ENCODE measurements around the gene NELL2. TPM values are rescaled to one million over a fixed set of nuclear protein-coding genes. Genes with fewer than 3 reads are reported as not detected.

NELL2 gene
- total RNA-seq, 1 donor from 2014 or later, result 1.7 TPM

DNA sequence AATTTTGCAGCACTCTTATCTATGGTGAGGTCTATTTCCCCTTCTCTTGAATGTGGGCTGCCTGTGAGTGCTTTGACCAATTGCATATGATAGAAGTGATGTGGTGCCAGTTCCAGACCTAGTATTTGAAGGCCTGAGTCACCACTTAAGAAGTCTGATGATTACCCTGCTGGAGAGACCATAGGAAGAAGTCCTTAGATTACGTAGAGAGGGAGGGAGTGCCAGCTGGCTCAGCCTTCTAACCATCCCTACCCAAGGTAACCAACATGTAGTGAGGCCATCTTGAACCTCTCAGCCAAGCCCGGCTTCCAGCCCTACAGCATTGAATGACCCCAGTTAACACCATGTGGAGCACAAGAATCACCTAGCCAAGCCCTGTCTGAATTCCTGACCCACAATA is 166.9 kb downstream of the NELL2 start:
- Mint-ChIP-seq H3K27ac (ENCODE audit: unreplicated experiment) (no peak overlapping the region), H3K36me3 (ENCODE audit: low read depth, unreplicated experiment) (no peaks in the 10 kb centered on the region), H3K9me3 (ENCODE audit: unreplicated experiment) (no peaks in the 10 kb centered on the region), H3K4me3 (ENCODE audit: unreplicated experiment) (no peak overlapping the region), H3K4me1 (ENCODE audit: unreplicated experiment) (no peaks in the 10 kb centered on the region), H3K27me3 (ENCODE audit: unreplicated experiment) (no peaks in the 10 kb centered on the region)
- DNase-seq (ENCODE audit: low spot score), result no peak
- TF ChIP-seq, protein P1, sequence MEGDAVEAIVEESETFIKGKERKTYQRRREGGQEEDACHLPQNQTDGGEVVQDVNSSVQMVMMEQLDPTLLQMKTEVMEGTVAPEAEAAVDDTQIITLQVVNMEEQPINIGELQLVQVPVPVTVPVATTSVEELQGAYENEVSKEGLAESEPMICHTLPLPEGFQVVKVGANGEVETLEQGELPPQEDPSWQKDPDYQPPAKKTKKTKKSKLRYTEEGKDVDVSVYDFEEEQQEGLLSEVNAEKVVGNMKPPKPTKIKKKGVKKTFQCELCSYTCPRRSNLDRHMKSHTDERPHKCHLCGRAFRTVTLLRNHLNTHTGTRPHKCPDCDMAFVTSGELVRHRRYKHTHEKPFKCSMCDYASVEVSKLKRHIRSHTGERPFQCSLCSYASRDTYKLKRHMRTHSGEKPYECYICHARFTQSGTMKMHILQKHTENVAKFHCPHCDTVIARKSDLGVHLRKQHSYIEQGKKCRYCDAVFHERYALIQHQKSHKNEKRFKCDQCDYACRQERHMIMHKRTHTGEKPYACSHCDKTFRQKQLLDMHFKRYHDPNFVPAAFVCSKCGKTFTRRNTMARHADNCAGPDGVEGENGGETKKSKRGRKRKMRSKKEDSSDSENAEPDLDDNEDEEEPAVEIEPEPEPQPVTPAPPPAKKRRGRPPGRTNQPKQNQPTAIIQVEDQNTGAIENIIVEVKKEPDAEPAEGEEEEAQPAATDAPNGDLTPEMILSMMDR (IDR thresholded peaks at IDR 0.05; ENCODE audit: unreplicated experiment), result no peak

DNA sequence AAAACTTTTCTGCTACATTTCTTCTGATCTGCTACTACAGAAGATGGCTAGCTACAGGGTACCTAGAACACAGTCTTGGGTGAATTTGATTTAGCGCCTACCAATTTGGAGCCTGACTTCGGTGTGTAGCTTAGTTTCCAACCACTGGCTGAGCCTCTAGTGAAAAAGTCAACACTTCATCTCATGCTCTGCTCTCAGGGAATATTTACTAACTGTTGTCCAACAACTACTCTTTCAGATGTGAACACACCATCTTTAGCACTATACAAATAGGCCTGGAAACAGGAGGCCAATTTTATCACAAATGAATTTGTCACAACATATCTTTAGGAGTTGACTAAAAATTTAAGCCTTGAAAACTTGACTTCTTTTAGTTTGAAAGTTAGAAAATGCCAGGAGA is 167.9 kb downstream of the NELL2 start:
- Mint-ChIP-seq H3K4me3 (ENCODE audit: unreplicated experiment) (no peak overlapping the region), H3K9me3 (ENCODE audit: unreplicated experiment) (no peaks in the 10 kb centered on the region), H3K36me3 (ENCODE audit: low read depth, unreplicated experiment) (no peaks in the 10 kb centered on the region), H3K27ac (ENCODE audit: unreplicated experiment) (no peak overlapping the region), H3K4me1 (ENCODE audit: unreplicated experiment) (no peaks in the 10 kb centered on the region), H3K27me3 (ENCODE audit: unreplicated experiment) (no peaks in the 10 kb centered on the region)
- TF ChIP-seq, protein P1 (IDR thresholded peaks at IDR 0.05; ENCODE audit: unreplicated experiment), result no peak
- DNase-seq (ENCODE audit: low spot score), result no peak

DNA sequence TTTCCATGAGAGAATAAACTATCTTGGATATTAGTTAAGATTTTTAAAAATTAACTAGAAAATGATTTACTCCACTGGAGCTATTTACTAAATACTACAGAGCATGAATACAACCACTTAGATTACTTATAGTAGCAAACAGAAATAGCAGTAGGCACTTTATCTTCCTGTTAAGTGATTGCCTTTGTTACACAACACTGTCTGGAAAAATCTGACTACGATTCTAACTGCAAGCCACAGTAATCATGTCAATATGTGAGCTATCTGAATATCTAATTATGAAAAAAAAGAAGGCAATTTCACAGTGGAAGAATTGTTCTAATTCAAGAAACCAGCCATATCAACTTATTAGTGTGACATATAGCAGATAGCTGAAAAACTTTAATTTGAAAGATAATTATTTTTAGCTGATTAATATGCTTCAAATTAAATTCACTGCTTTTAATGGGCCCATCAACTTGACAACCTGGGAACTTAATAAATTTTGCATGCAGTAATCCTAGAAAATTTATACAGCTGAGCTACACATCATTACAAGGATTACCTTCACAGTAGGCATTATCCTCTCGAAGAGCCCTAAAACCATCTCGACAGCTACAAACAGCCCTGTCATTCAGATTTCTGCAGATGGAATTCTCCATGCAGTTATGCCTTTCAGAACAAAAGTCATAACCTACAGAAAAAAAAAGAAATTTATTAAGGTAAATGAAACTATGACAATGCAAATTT is 172.8 kb downstream of the NELL2 start:
- Mint-ChIP-seq H3K36me3 (ENCODE audit: low read depth, unreplicated experiment) (no peaks in the 10 kb centered on the region), H3K4me3 (ENCODE audit: unreplicated experiment) (no peak overlapping the region), H3K27me3 (ENCODE audit: unreplicated experiment) (no peaks in the 10 kb centered on the region), H3K9me3 (ENCODE audit: unreplicated experiment) (no peaks in the 10 kb centered on the region), H3K4me1 (ENCODE audit: unreplicated experiment) (peaks cover 9% of the 10 kb centered on the region), H3K27ac (ENCODE audit: unreplicated experiment) (no peak overlapping the region)
- TF ChIP-seq, protein P1 (IDR thresholded peaks at IDR 0.05; ENCODE audit: unreplicated experiment), result no peak
- no peak for DNase-seq (ENCODE audit: low spot score)

DNA sequence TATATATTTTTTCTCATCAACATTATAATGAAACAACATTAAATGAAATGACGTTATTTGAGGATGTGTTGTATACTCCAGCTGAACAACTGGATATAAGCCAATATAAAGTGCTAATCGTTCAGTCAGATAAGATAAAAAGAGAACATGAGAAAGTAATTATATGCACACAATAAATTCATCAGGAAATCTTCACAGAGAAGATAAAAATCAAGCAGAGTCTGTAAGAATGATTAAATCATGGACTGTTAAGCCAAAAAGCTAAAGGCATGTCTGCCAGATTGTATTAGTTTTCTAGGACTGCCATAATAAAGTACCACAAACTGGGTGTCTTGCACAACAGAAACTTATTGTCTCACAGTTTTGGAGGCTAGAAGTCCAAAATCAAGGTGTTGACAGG is 178.6 kb downstream of the NELL2 start:
- no peak overlapping the region for H3K27ac Mint-ChIP-seq (ENCODE audit: unreplicated experiment)
- no peaks in the 10 kb centered on the region for H3K9me3 Mint-ChIP-seq (ENCODE audit: unreplicated experiment)
- TF ChIP-seq, protein P1 (IDR thresholded peaks at IDR 0.05; ENCODE audit: unreplicated experiment), result no peak
- H3K36me3 Mint-ChIP-seq (ENCODE audit: low read depth, unreplicated experiment), result no peaks in the 10 kb centered on the region
- peaks cover 9% of the 10 kb centered on the region for H3K4me1 Mint-ChIP-seq (ENCODE audit: unreplicated experiment)
- H3K4me3 Mint-ChIP-seq (ENCODE audit: unreplicated experiment), result no peak overlapping the region
- no peak for DNase-seq (ENCODE audit: low spot score)
- H3K27me3 Mint-ChIP-seq (ENCODE audit: unreplicated experiment), result no peaks in the 10 kb centered on the region

DNA sequence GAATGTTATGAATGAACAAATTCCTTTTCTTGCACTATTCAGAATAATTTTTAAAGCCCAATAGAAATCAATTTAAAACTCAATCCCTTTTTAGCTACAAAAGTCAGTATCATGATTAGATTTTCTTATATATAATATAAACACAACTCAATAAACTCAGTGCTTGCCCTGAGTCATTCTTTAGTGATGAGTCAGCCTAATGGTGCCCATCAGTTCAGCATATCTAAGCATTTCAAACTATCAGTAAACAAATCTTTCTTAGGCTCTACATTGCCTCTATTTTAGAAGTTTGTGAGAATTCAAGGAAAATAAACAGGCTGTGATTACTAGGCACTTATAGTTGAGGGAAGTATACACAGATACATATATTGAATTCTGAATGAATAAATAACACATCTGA is 179.6 kb downstream of the NELL2 start:
- no peaks in the 10 kb centered on the region for H3K9me3 Mint-ChIP-seq (ENCODE audit: unreplicated experiment)
- no peaks in the 10 kb centered on the region for H3K27me3 Mint-ChIP-seq (ENCODE audit: unreplicated experiment)
- peaks cover 2% of the 10 kb centered on the region for H3K4me1 Mint-ChIP-seq (ENCODE audit: unreplicated experiment)
- no peaks in the 10 kb centered on the region for H3K36me3 Mint-ChIP-seq (ENCODE audit: low read depth, unreplicated experiment)
- TF ChIP-seq, protein P1 (IDR thresholded peaks at IDR 0.05; ENCODE audit: unreplicated experiment), result no peak
- no peak for DNase-seq (ENCODE audit: low spot score)
- no peak overlapping the region for H3K27ac Mint-ChIP-seq (ENCODE audit: unreplicated experiment)
- no peak overlapping the region for H3K4me3 Mint-ChIP-seq (ENCODE audit: unreplicated experiment)

Measured in endothelial cell (in vitro differentiated cells).